OCI-LY7 (cell line): ENCODE results near the gene HBQ1.
"Not testable (repeated sequence)": the region's sequence is repeated elsewhere in the genome, so short reads cannot be mapped to it uniquely, and the experiment has no call there.

ENCODE experiments used
- CTCF ChIP-seq: fragments of 200-600 bp; sonication (generic); conservative IDR thresholded peaks from 2 replicates; pipeline ENCODE4 v1.5.1; 2014; ENCODE audit warnings: mild to moderate bottlenecking, antibody characterized with exemption, low read length, moderate library complexity, mixed read lengths
- EZH2phosphoT487 ChIP-seq: fragments of 200-600 bp; sonication (generic); IDR thresholded peaks from 2 replicates; pipeline ENCODE4 v1.6.1; 2018; ENCODE audit warnings: low read depth, borderline replicate concordance, mild to moderate bottlenecking, mixed run types, antibody characterized with exemption, low read length, moderate library complexity, mixed read lengths

GRCh38 chr16:164134-164823, 16.0 kb upstream of the HBQ1 start:
- TF ChIP-seq CTCF, EZH2phosphoT487: not testable (repeated sequence)
